Activated gamma-delta T cell (primary cell): ENCODE data around the gene KRTAP10-11.
"Not testable (repeated sequence)": the region's sequence is repeated elsewhere in the genome, so short reads cannot be mapped to it uniquely, and the experiment has no call there.

Source experiments
- DNase-seq: peaks from one replicate; lab custom pipeline; 2025; lab: John Stamatoyannopoulos, UW

Gene KRTAP10-11

GRCh38 chr21:44638506-44639330 is 7.5 kb upstream of the KRTAP10-11 start:
- not testable (repeated sequence) for DNase-seq

DNA sequence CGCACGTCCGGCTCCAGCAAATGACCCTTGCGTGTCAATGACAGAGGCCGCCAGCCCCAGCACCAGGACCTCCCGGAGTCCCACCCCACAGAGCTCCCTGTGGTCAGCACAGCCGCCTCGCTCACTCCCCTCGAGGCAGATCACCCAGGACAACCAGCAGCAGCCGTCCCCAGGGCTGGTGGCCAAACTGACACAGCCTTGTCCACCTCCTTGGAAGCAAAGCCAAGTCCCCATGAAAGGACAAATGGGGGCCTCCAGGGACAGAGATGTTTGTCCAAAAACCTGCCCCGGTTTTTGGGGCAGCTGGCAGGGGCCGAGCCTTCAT is 6.9 kb upstream of the KRTAP10-11 start:
- DNase-seq = no peak

DNA sequence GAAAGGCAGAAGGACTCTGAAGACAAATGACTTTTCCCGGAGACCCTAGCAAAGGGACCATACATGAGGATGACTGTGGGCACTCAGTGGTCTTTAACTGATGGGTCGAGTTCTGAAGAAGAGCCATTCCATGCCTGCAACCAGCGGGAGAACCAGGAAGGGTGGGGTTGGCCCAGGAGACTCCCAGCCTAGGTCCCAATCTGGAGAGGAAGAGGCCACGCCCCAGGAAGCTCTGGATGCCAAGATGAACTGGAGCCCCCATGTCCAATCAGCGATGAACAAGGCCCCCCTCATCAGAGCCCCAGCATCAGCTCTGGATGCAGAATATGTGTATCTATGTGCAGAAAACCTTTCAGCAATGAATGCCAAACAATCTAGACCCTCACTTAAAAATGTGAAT is 5.5 kb upstream of the KRTAP10-11 start:
- no peak for DNase-seq

DNA sequence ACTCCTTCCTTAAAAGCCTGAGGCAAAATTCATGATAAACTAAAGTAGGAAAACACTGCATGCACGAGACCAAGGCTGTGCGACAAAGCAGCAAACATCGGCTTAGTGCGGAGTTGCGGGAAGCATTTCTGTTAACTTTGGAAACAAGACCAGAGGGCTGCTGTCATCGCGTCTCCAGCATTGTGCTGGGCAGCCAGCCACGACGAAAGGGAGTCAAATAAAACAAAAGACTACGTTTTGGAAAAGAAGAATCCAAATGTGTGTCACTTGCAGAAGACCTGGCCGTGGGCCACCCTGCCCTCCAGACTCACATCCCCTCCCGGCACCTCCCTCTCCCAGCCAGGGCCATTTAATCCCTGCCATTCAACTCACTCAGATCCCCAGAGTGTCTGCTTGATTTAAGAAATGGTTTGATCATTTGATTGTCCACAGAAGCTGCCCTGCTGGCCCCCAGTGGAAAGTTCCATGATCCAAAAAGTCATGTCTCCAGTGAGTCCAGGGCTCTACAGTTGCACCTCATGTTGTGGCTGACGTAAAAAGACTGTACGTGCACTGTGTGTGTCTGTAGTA is 2.4 kb upstream of the KRTAP10-11 start:
- no peak for DNase-seq

DNA sequence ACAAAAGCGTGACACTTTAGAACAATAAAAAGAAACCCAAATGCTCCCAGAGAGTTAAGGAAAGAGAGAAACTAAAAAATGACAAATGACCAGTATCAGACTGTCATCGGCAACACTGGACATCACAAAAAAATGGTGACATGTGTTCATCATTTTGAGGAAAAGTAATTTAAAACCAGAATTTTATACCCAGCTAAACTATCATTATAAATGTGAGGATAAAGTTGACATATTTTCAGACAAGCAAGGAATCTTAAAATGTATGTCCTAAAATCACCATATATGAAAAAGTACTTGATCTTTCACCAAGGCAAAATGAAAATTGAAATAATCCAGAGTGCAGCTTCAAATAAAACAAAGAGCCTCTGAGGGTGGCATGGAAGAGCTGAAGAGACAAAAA is 1.3 kb upstream of the KRTAP10-11 start:
- no peak for DNase-seq

DNA sequence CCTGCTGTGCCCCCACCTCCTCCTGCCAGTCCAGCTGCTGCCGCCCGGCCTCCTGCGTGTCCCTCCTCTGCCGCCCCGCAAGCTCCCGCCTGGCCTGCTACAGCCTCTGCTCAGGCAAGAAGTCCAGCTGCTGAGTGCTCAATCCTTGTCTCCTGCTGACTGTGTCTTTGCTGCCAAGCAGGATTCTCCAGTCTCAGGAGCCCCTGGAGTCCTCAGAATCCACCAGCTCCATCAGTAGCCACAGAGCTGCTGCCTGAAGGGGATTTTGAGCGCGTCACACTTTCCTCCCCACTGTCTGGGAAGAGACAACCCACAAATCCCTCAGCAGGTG is 973 bp downstream of the KRTAP10-11 start:
- DNase-seq = no peak

DNA sequence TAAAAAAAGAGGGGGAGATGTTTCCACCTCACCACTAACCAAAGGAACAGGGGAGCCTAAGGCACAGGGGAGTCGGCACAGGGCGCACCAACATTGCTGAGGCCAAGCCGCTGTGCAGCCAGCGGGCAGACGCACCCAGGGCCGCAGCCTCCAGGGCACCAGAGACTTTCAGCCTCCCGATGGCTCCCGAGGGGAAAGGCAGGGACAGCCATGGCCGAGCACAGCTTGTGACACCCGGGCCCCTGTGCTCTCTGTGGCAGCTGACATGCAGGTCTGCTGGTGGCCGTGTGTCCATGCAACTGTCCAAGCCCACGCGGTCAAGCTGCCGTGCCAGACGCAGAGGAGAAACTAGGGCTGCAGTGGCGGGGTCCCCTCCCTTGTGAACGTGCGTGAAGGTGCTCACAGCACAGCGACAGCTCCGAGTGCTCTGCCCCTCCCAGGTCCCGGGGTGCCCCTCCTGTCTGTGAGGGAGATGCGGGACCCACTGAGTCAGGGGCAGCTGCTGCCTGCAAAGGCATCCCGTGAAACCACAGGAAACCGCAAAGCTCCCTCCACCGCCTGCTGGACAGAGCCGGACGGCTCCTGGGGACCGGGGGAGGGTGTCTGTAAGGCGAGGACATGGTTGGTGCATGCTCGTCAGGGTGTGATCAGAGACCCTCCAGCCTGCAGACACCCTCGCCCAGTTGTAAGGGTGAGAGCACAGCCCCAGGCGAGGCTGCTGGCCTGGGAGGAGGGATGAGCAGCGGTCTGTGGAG is 2.5 kb downstream of the KRTAP10-11 start:
- DNase-seq = no peak

DNA sequence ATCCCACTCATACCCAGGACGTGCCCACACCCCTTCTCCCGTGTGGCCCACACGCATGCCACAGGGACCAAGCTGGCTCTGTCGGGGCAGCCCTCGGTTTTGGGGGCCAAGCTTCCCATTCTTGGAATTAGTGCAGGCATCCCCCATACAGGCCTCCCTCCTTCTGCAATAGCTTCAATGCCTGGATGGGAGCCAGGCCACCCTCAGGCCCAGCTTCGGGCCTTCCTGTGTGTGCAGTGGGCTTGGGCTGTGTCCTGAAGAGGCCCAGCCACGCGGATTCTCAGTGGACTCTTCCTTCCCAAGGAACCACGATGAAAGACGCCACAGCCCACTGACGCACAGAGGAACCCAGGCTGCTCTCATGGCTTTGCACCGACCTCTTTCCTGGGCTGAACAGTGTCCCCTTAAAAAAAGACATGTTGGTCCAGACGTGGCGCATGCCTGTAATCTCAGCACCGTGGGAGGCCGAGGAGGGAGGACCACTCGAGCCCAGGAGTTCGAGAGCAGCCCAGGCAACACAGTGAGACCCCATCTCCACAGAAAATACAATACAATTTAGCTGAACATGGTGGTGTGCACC is 3.4 kb downstream of the KRTAP10-11 start:
- DNase-seq = no peak

- DNase-seq = no peak
Measured at GRCh38 chr21:44650265-44650972, 4.2 kb downstream of the KRTAP10-11 start.

GRCh38 chr21:44650973-44651675 is 4.9 kb downstream of the KRTAP10-11 start:
- no peak for DNase-seq

DNA sequence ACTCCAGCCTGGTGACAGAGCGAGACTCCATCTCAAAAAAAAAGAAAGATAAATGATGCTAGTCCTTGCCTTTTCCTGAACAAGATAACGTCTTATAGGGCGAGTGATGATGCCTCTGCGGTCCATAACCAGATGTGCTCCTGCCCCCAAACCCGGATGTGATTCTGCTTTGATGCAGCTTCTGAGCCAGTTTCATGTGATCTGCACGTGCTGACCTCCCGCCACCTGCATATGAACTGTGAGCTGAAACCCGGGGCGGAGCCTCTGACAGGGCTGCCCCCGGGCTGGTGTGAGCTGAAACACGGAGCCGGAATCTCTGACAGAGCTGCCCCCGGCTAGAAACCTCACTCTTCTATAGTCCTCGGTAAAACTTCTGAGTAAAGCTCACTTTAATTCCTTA is 6.9 kb downstream of the KRTAP10-11 start:
- no peak for DNase-seq

- DNase-seq = peak; percentile 38
Measured at GRCh38 chr21:44653656-44654575, 7.7 kb downstream of the KRTAP10-11 start.

- DNase-seq = no peak
Measured at GRCh38 chr21:44654576-44655175, 8.5 kb downstream of the KRTAP10-11 start, which contains the start of gene KRTAP12-4. Gene KRTAP12-4 (minus strand): TSS chr21:44654659. CDS start chr21:44654614, 45 bp downstream.

DNA sequence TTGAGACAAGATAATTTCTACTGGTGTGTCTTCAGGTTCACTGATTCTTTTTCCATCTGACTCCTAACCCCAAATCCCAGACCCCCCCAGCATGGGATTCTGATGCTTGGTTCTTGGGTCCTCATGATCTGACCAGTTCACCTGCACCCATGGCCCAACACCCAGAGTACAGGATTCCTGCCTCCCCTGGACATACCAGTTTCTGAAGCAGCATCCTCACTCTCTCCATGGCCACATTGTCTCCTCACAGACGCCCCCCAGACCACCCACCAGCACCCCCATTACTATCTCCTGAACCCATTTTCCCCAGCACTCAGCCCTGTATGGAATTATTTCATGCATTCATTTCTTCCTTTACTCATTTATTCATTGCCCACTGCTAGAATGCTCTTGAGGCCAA is 10.7 kb downstream of the KRTAP10-11 start:
- DNase-seq = no peak

DNA sequence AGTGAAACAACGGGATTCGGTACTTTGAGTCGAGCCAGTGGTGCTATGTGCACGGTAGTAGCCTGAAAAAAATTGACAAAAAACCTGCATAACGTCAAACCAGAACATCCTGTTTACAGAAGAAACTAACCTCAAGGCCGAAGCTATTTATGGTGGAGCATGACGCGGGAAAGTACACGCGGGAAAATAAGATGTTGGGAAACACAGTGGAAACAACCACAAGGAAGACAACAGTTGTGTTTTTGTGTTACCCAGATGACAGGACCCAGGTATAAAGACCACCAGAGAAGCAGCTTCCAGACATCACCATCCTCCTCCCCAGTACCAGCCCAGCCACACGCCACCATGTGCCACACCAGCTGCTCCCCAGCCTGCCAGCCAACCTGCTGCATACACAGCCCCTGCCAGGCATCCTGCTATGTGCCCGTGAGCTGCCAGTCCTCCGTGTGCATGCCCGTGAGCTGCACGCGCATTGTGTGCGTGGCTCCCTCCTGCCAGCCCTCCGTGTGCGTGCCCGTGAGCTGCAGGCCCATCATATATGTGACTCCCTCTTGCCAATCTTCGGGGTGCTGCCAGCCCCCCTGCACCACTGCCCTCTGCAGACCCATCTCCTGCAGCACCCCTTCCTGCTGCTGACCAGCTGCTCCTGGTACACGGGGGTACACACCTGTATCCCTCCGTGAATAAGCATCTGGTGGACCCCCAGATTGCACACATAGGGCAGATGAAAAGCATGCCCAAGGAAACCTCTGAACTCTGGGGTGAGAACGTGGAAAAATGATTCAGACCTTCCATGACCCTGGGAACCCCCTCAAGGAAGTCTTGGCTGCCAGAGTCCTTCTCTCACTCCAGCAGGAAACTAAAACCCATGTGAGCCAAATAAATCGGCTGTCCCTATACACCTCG is 11.7 kb downstream of the KRTAP10-11 start, which contains the start of gene KRTAP12-3:
TSS of gene KRTAP12-3 (plus strand) at position 298 of the 906 bp plus-strand sequence. CDS start at position 346, 48 bp downstream.
- DNase-seq = peak; percentile 56

GRCh38 chr21:44658541-44658910 is 12.3 kb downstream of the KRTAP10-11 start:
- DNase-seq = no peak

DNA sequence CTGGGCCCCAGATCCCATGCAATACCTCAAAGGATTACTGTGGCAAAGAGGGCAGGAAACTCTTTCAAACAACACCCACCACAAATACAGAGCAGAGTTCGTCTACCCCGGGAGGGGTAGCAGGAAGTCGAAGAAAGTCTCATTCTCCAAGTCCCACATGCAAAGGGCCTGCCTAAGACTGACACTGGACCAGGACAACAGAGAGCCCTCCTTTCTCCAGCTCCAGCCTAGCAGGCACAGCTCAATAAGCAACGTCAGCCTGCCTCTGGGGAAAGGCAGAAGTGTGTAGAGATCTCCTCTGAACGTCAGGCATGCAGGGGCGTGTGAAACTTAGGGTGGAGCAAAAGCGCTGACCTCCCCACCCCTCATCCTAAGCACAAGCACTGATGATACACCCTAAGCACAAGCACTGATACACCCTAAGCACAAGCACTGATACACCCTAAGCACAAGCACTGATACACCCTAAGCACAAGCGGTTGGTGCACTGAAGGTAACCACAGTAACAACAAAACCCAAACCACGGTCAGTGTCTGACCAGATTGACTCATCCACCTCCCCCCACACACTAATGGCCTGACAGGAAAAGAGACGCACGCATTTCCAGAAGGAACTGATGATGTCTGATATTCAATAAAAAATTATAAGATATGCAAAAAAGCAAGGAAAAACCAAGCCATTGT is 12.8 kb downstream of the KRTAP10-11 start:
- no peak for DNase-seq

GRCh38 chr21:44661567-44661966 is 15.4 kb downstream of the KRTAP10-11 start:
- not testable (repeated sequence) for DNase-seq
